Stimulated activated CD8-positive, alpha-beta memory T cell treated with anti-CD3 and anti-CD28 coated beads, Interleukin-4, amount 100 ng/mL, for 4 hours (primary cell): ENCODE measurements around the gene WNT7A.

Experiments
- DNase-seq, 2 donors: peaks; one replicate each; pipeline ENCODE4 v3.0.0-alpha.2; 2020; ENCODE audit warnings: low read depth in 2 of 2, low spot score in 1 of 2

WNT7A gene

GRCh38 chr3:13885704-13886010 is 5.8 kb upstream of the WNT7A start:
- no peak for DNase-seq

- DNase-seq, result peak in 1 of 2 donors; percentile 56
Observed at GRCh38 chr3:13884851-13885703, 5.2 kb upstream of the WNT7A start.

GRCh38 chr3:13883681-13884080 is 3.8 kb upstream of the WNT7A start:
- no peak for DNase-seq

GRCh38 chr3:13882876-13883275 is 3.0 kb upstream of the WNT7A start:
- no peak for DNase-seq

- DNase-seq, result no peak
Observed at GRCh38 chr3:13881536-13882410, 1.9 kb upstream of the WNT7A start.

- no peak for DNase-seq
Observed at GRCh38 chr3:13880811-13881156, 913 bp upstream of the WNT7A start.

GRCh38 chr3:13879102-13879945 is 547 bp downstream of the WNT7A start:
- no peak for DNase-seq

- no peak for DNase-seq
Observed at GRCh38 chr3:13878281-13879101, 1.4 kb downstream of the WNT7A start.

- no peak for DNase-seq
Observed at GRCh38 chr3:13877911-13878280, 2.0 kb downstream of the WNT7A start.

GRCh38 chr3:13876451-13877100 is 3.3 kb downstream of the WNT7A start:
- DNase-seq, result no peak

GRCh38 chr3:13874891-13875290 is 5.0 kb downstream of the WNT7A start:
- DNase-seq, result no peak

- DNase-seq, result no peak
Observed at GRCh38 chr3:13873818-13874217, 6.1 kb downstream of the WNT7A start.

- no peak for DNase-seq
Observed at GRCh38 chr3:13872451-13872850, 7.4 kb downstream of the WNT7A start.

- DNase-seq, result no peak
Observed at GRCh38 chr3:13871791-13872190, 8.1 kb downstream of the WNT7A start.

- DNase-seq, result no peak
Observed at GRCh38 chr3:13870902-13871301, 9.0 kb downstream of the WNT7A start.

- no peak for DNase-seq
Observed at GRCh38 chr3:13869761-13870343, 10.0 kb downstream of the WNT7A start.

GRCh38 chr3:13868844-13869724 is 10.8 kb downstream of the WNT7A start:
- DNase-seq, result no peak

GRCh38 chr3:13867732-13868131 is 12.1 kb downstream of the WNT7A start:
- DNase-seq, result no peak
